Epithelial cell of esophagus (primary cell): ENCODE data around the gene ZNF444.

Experiments
- DNase-seq: peaks from one replicate; pipeline ENCODE4 v3.0.0; 2010; ENCODE audit warnings: low read depth
- H3K4me3 ChIP-seq: 2 replicates; pipeline ENCODE4 v1.5.1; 2011; ENCODE audit warnings: mild to moderate bottlenecking, low read length, control low read depth
- TF ChIP-seq, protein P1 (sequence below): IDR thresholded peaks from 2 replicates; pipeline ENCODE4 v1.5.1; 2011; ENCODE audit warnings: low read depth, mild to moderate bottlenecking, low read length, control low read depth, inconsistent platforms; ENCODE audit not compliant: insufficient read depth; ENCODE audit errors: missing control alignments

The ZNF444 gene

DNA sequence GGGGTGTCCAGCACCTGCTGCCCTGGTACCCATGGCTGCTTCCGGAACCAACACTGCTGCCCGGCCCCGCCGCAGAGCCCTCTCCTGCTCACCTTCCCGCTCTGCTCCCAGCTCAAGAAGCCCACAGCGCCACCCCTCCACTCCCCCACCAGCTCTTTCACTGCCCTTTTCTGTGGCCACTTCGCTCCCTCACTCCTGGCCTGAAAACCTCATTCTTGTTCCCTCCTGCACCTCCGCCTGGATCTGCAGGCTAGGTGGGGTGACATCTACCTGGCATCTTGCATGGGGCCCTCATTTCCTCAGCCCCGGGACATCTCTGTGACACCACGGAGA is 26.3 kb upstream of the ZNF444 start:
- TF ChIP-seq, protein P1, sequence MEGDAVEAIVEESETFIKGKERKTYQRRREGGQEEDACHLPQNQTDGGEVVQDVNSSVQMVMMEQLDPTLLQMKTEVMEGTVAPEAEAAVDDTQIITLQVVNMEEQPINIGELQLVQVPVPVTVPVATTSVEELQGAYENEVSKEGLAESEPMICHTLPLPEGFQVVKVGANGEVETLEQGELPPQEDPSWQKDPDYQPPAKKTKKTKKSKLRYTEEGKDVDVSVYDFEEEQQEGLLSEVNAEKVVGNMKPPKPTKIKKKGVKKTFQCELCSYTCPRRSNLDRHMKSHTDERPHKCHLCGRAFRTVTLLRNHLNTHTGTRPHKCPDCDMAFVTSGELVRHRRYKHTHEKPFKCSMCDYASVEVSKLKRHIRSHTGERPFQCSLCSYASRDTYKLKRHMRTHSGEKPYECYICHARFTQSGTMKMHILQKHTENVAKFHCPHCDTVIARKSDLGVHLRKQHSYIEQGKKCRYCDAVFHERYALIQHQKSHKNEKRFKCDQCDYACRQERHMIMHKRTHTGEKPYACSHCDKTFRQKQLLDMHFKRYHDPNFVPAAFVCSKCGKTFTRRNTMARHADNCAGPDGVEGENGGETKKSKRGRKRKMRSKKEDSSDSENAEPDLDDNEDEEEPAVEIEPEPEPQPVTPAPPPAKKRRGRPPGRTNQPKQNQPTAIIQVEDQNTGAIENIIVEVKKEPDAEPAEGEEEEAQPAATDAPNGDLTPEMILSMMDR, result no peak
- no peak overlapping the region for H3K4me3 ChIP-seq
- no peak for DNase-seq

DNA sequence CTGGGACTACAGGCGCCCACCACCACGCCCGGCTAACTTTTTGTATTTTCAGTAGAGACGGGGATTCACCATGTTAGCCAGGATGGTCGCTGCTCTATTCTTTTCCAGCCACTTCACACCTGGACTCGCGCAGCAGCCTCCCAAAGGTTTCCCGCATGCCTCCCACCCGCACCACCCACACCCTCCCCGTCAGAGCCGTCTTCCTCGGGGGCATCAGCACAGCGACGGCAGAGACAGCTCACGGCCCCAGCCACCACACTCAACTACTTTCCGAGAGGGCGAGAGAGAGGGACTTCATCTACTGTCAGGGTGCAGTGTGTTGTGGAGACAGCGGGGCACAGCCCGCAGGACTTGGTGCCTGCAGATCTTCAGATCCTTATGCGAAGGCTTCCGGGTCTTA is 25.6 kb upstream of the ZNF444 start:
- no peak overlapping the region for H3K4me3 ChIP-seq
- no peak for DNase-seq
- TF ChIP-seq, protein P1, result no peak

DNA sequence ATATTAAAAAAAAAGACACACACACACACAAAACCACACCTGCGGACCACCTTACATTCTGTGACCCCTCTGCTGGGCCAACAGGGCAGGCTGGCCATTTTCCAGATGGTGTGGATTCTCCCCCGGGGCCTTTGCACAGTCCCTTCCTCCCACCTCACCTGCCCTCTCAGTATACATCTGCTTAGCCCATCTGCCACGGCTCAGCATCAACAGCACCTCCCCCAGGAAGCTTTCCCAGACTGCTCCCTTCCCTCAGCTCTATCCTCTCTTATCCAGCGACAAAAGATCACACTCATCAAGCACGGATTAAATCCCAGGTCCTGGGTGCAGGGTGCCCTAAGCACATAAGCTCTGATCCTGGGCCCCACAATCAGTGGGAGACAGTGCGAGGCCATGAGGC is 24.5 kb upstream of the ZNF444 start:
- TF ChIP-seq, protein P1, result no peak
- H3K4me3 ChIP-seq, result no peak overlapping the region

DNA sequence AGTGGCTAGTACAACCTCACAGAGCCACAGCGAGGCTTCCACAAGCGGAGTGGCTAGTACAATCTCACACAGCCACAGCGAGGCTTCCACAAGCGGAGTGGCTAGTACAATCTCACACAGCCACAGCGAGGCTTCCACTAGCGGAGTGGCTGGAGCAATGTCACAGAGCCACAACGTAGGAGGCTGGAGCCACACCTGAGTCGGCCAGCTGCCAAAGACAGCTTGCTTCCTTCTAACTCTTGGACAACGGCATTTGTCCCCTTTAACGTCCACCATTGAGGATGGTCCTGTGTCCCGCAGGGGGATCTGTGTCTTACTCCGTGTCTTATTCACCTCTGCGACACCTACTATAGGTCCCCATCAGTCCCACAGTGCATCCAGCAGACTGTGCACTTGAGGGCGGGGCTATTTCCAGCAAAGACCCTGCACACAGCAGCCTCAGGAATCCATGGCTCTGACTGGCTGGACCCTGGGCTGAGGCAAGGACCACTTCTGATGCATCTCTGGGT is 23.7 kb upstream of the ZNF444 start:
- no peak overlapping the region for H3K4me3 ChIP-seq
- no peak for DNase-seq
- TF ChIP-seq, protein P1, result no peak

More for the DNA sequence above, 24.5 kb upstream of the ZNF444 start:
- no peak for DNase-seq

DNA sequence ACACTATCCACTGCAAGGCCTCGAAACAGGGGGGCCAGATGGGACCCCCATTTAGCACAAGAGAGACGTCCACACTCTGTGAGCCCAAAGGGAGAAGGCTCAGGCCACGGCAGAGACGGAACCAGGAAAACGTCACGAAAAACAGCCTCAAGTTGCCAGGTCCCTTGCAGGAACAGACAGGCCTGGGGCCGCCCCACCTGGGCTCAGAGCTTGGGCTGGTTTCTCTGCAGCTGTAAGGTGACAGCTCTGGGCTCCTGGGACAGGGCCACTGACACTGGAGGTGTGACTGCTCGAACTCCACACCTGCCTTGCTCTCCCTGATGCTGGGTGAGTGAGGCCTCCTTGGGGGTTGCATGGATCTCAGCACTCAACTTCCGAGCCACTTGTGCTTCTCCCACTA is 23.2 kb upstream of the ZNF444 start:
- H3K4me3 ChIP-seq, result no peak overlapping the region
- TF ChIP-seq, protein P1, result no peak
- DNase-seq, result no peak

DNA sequence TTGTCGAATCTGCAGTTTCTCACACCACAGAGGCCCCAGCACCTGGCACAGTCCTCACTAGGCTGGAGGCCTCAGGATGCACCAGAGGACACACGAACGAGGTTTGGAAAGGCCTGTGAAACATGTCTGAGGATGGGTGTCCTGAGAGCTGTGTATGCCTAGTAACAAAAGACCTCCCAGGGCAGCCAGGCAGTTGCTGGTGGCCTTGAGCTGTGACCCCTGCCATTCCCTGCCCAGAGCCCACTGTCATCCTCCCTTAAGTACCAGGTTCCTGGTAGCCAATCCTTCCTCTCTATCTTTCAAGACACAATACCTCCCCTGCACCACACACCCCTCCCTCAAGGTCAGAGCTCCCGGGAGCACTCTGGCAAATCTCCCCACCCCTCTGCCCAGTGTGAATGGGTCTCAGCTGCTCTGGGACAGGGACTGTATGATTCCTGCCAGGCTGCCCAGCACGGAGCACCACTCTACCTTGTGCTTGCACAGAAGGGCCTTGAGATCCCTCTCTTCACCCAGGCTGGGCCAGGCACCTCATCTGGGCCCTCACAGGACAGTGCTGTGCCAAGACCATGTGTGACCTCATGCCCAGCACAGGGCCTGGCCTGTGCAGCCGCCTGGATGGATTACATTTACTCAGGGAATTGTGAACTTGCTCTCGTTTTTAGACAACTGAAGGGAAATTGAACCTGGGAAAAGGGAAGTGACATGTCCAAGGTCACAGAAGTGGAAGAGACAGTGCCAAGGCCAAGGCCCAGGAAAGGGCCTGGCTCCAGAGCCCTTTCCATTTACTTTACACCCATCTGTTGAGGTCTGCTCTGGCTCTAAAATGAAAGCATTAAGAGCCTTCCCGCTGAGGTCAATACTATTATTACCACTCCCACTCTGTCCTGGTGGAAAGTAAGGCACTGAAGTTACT is 22.2 kb upstream of the ZNF444 start:
- no peak for DNase-seq
- TF ChIP-seq, protein P1, result no peak
- no peak overlapping the region for H3K4me3 ChIP-seq
